Activated naive CD4-positive, alpha-beta T cell treated with anti-CD3 and anti-CD28 coated beads, Interleukin-2, amount 50 U/mL, for 24 hours (primary cell): ENCODE data around the gene RNU6-7.

Experiments used
- H3K27ac Mint-ChIP-seq: one replicate; pipeline ENCODE4 v1.8.0; 2021; ENCODE audit warnings: mild to moderate bottlenecking, mixed read lengths
- H3K27me3 Mint-ChIP-seq: one replicate; pipeline ENCODE4 v1.8.0; 2021; ENCODE audit warnings: mixed read lengths
- H3K36me3 Mint-ChIP-seq: one replicate; pipeline ENCODE4 v1.8.0; 2021; ENCODE audit warnings: mixed read lengths
- H3K4me1 Mint-ChIP-seq: one replicate; pipeline ENCODE4 v1.8.0; 2021; ENCODE audit warnings: mixed read lengths
- H3K4me3 Mint-ChIP-seq: one replicate; pipeline ENCODE4 v1.8.0; 2021; ENCODE audit warnings: mild to moderate bottlenecking, mixed read lengths
- H3K9me3 Mint-ChIP-seq: one replicate; pipeline ENCODE4 v1.8.0; 2021; ENCODE audit warnings: mixed read lengths

The RNU6-7 gene

GRCh38 chr14:32200368-32201192 lies 1.3 kb upstream of the RNU6-7 start:
- Mint-ChIP-seq H3K9me3 (no peaks in the 10 kb centered on the region), H3K27ac (peak overlapping the region; percentile 100), H3K27me3 (no peaks in the 10 kb centered on the region), H3K4me1 (peaks cover 36% of the 10 kb centered on the region), H3K36me3 (no peaks in the 10 kb centered on the region), H3K4me3 (peak overlapping the region; percentile 93)

GRCh38 chr14:32201193-32201815 lies 541 bp upstream of the RNU6-7 start:
- H3K4me1 Mint-ChIP-seq = peaks cover 37% of the 10 kb centered on the region
- peak overlapping the region; percentile 100 for H3K27ac Mint-ChIP-seq
- no peaks in the 10 kb centered on the region for H3K36me3 Mint-ChIP-seq
- no peaks in the 10 kb centered on the region for H3K27me3 Mint-ChIP-seq
- H3K9me3 Mint-ChIP-seq = no peaks in the 10 kb centered on the region
- peak overlapping the region; percentile 93 for H3K4me3 Mint-ChIP-seq

GRCh38 chr14:32202491-32202997 lies 699 bp downstream of the RNU6-7 start:
- peak overlapping the region; percentile 100 for H3K27ac Mint-ChIP-seq
- H3K36me3 Mint-ChIP-seq = no peaks in the 10 kb centered on the region
- H3K9me3 Mint-ChIP-seq = no peaks in the 10 kb centered on the region
- H3K4me1 Mint-ChIP-seq = peaks cover 41% of the 10 kb centered on the region
- peak overlapping the region; percentile 93 for H3K4me3 Mint-ChIP-seq
- H3K27me3 Mint-ChIP-seq = no peaks in the 10 kb centered on the region

GRCh38 chr14:32202998-32203882 lies 1.4 kb downstream of the RNU6-7 start, which contains the start of gene RNU6-8:
TSS of gene RNU6-8 (minus strand) at chr14:32203269.
- Mint-ChIP-seq H3K4me1 (peaks cover 41% of the 10 kb centered on the region), H3K27me3 (peaks cover 3% of the 10 kb centered on the region), H3K27ac (peak within 1 kb of the TSS; percentile 100), H3K9me3 (no peaks in the 10 kb centered on the region), H3K36me3 (no peaks in the 10 kb centered on the region), H3K4me3 (peak within 1 kb of the TSS; percentile 93)

- peaks cover 41% of the 10 kb centered on the region for H3K4me1 Mint-ChIP-seq
- H3K27ac Mint-ChIP-seq = peak overlapping the region; percentile 98
- H3K9me3 Mint-ChIP-seq = no peaks in the 10 kb centered on the region
- peak overlapping the region; percentile 93 for H3K4me3 Mint-ChIP-seq
- H3K27me3 Mint-ChIP-seq = peaks cover 3% of the 10 kb centered on the region
- no peaks in the 10 kb centered on the region for H3K36me3 Mint-ChIP-seq
These were observed 2.1 kb downstream of the RNU6-7 start for GRCh38 chr14:32203928-32204357.

GRCh38 chr14:32205554-32205953 lies 3.7 kb downstream of the RNU6-7 start:
- H3K4me3 Mint-ChIP-seq = no peak overlapping the region
- H3K27ac Mint-ChIP-seq = no peak overlapping the region
- H3K27me3 Mint-ChIP-seq = peaks cover 3% of the 10 kb centered on the region
- no peaks in the 10 kb centered on the region for H3K36me3 Mint-ChIP-seq
- no peaks in the 10 kb centered on the region for H3K9me3 Mint-ChIP-seq
- peaks cover 36% of the 10 kb centered on the region for H3K4me1 Mint-ChIP-seq

- Mint-ChIP-seq H3K36me3 (no peaks in the 10 kb centered on the region), H3K9me3 (no peaks in the 10 kb centered on the region), H3K4me1 (peaks cover 31% of the 10 kb centered on the region), H3K4me3 (no peak overlapping the region), H3K27ac (no peak overlapping the region), H3K27me3 (peaks cover 3% of the 10 kb centered on the region)
These were observed 4.1 kb downstream of the RNU6-7 start for GRCh38 chr14:32205984-32206383.

GRCh38 chr14:32206552-32206951 lies 4.7 kb downstream of the RNU6-7 start:
- Mint-ChIP-seq H3K4me3 (no peak overlapping the region), H3K27me3 (peaks cover 3% of the 10 kb centered on the region), H3K9me3 (no peaks in the 10 kb centered on the region), H3K27ac (no peak overlapping the region), H3K4me1 (peaks cover 30% of the 10 kb centered on the region), H3K36me3 (no peaks in the 10 kb centered on the region)

GRCh38 chr14:32208490-32208889 lies 6.6 kb downstream of the RNU6-7 start:
- H3K27me3 Mint-ChIP-seq = peaks cover 3% of the 10 kb centered on the region
- H3K4me1 Mint-ChIP-seq = peaks cover 15% of the 10 kb centered on the region
- no peaks in the 10 kb centered on the region for H3K9me3 Mint-ChIP-seq
- H3K27ac Mint-ChIP-seq = no peak overlapping the region
- no peak overlapping the region for H3K4me3 Mint-ChIP-seq
- peaks cover 2% of the 10 kb centered on the region for H3K36me3 Mint-ChIP-seq

GRCh38 chr14:32209471-32209870 lies 7.6 kb downstream of the RNU6-7 start:
- peaks cover 7% of the 10 kb centered on the region for H3K4me1 Mint-ChIP-seq
- peaks cover 2% of the 10 kb centered on the region for H3K36me3 Mint-ChIP-seq
- H3K27me3 Mint-ChIP-seq = peaks cover 3% of the 10 kb centered on the region
- H3K27ac Mint-ChIP-seq = no peak overlapping the region
- H3K4me3 Mint-ChIP-seq = no peak overlapping the region
- no peaks in the 10 kb centered on the region for H3K9me3 Mint-ChIP-seq

- Mint-ChIP-seq H3K4me1 (peaks cover 5% of the 10 kb centered on the region), H3K9me3 (no peaks in the 10 kb centered on the region), H3K4me3 (no peak overlapping the region), H3K27ac (no peak overlapping the region), H3K27me3 (peaks cover 3% of the 10 kb centered on the region), H3K36me3 (peaks cover 2% of the 10 kb centered on the region)
These were observed 9.2 kb downstream of the RNU6-7 start for GRCh38 chr14:32211068-32211404.

- H3K9me3 Mint-ChIP-seq = no peaks in the 10 kb centered on the region
- no peak overlapping the region for H3K4me3 Mint-ChIP-seq
- peaks cover 2% of the 10 kb centered on the region for H3K36me3 Mint-ChIP-seq
- peaks cover 5% of the 10 kb centered on the region for H3K4me1 Mint-ChIP-seq
- H3K27ac Mint-ChIP-seq = no peak overlapping the region
- peaks cover 3% of the 10 kb centered on the region for H3K27me3 Mint-ChIP-seq
These were observed 11.0 kb downstream of the RNU6-7 start for GRCh38 chr14:32212833-32213232.

GRCh38 chr14:32217301-32217700 lies 15.5 kb downstream of the RNU6-7 start:
- Mint-ChIP-seq H3K27ac (no peak overlapping the region), H3K27me3 (no peaks in the 10 kb centered on the region), H3K4me1 (peaks cover 5% of the 10 kb centered on the region), H3K9me3 (no peaks in the 10 kb centered on the region), H3K36me3 (peaks cover 2% of the 10 kb centered on the region), H3K4me3 (no peak overlapping the region)

GRCh38 chr14:32224737-32225377 lies 23.0 kb downstream of the RNU6-7 start:
- Mint-ChIP-seq H3K4me1 (no peaks in the 10 kb centered on the region), H3K36me3 (no peaks in the 10 kb centered on the region), H3K27me3 (peaks cover 2% of the 10 kb centered on the region), H3K27ac (no peak overlapping the region), H3K9me3 (no peaks in the 10 kb centered on the region), H3K4me3 (no peak overlapping the region)

- no peaks in the 10 kb centered on the region for H3K36me3 Mint-ChIP-seq
- H3K27me3 Mint-ChIP-seq = peaks cover 2% of the 10 kb centered on the region
- H3K4me1 Mint-ChIP-seq = no peaks in the 10 kb centered on the region
- H3K4me3 Mint-ChIP-seq = no peak overlapping the region
- H3K9me3 Mint-ChIP-seq = no peaks in the 10 kb centered on the region
- H3K27ac Mint-ChIP-seq = no peak overlapping the region
These were observed 23.6 kb downstream of the RNU6-7 start for GRCh38 chr14:32225378-32225920.
